NCI-H446 treated with DMSO at 0.1 percent for 48 hours (cell line): ENCODE measurements around the gene MAML3.

Source experiments
- DNase-seq: peaks from one replicate; lab custom pipeline; 2025; lab: John Stamatoyannopoulos, UW

Gene MAML3

GRCh38 chr4:139863531-139863930 is 290.5 kb downstream of the MAML3 start:
- no peak for DNase-seq

GRCh38 chr4:139861471-139861870 is 292.5 kb downstream of the MAML3 start:
- no peak for DNase-seq

GRCh38 chr4:139860435-139861024 is 293.5 kb downstream of the MAML3 start:
- no peak for DNase-seq

GRCh38 chr4:139859876-139860275 is 294.1 kb downstream of the MAML3 start:
- no peak for DNase-seq

GRCh38 chr4:139858436-139859205 is 295.4 kb downstream of the MAML3 start:
- no peak for DNase-seq

- DNase-seq = no peak
These were observed 296.0 kb downstream of the MAML3 start for GRCh38 chr4:139857977-139858376.

GRCh38 chr4:139857021-139857420 is 297.0 kb downstream of the MAML3 start:
- peak; percentile 35 for DNase-seq

GRCh38 chr4:139854668-139855403 is 299.1 kb downstream of the MAML3 start:
- no peak for DNase-seq

GRCh38 chr4:139853309-139853708 is 300.7 kb downstream of the MAML3 start:
- DNase-seq = no peak

- no peak for DNase-seq
These were observed 301.2 kb downstream of the MAML3 start for GRCh38 chr4:139852612-139853269.

GRCh38 chr4:139851639-139852038 is 302.3 kb downstream of the MAML3 start:
- no peak for DNase-seq

GRCh38 chr4:139851133-139851532 is 302.9 kb downstream of the MAML3 start:
- DNase-seq = no peak

- DNase-seq = no peak
These were observed 304.8 kb downstream of the MAML3 start for GRCh38 chr4:139849219-139849618.

GRCh38 chr4:139848028-139848427 is 306.0 kb downstream of the MAML3 start:
- peak; percentile 61 for DNase-seq

GRCh38 chr4:139847602-139848001 is 306.4 kb downstream of the MAML3 start:
- DNase-seq = no peak

- no peak for DNase-seq
These were observed 307.2 kb downstream of the MAML3 start for GRCh38 chr4:139846766-139847165.

- DNase-seq = no peak
These were observed 308.4 kb downstream of the MAML3 start for GRCh38 chr4:139845453-139846093.

- DNase-seq = peak; percentile 49
These were observed 309.4 kb downstream of the MAML3 start for GRCh38 chr4:139844459-139845036.

- DNase-seq = no peak
These were observed 309.9 kb downstream of the MAML3 start for GRCh38 chr4:139844057-139844456.

- DNase-seq = no peak
These were observed 310.3 kb downstream of the MAML3 start for GRCh38 chr4:139843641-139844040.

GRCh38 chr4:139841464-139842195 is 312.4 kb downstream of the MAML3 start:
- no peak for DNase-seq
